SK-N-SH (cell line): ENCODE measurements around the gene NPIPA7.
"Not testable (repeated sequence)": the region's sequence is repeated elsewhere in the genome, so short reads cannot be mapped to it uniquely, and the experiment has no call there.

Source experiments
- CTCF ChIP-seq: fragments of 200-600 bp; sonication (generic); IDR thresholded peaks from 2 replicates; pipeline ENCODE4 v1.6.1; 2017; ENCODE audit warnings: antibody characterized with exemption, mild to moderate bottlenecking, moderate library complexity
- EP300 ChIP-seq, 2 experiments: IDR thresholded peaks; 2 replicates each; pipeline versions ENCODE4 v1.4.0 to v1.6.1; 2012; ENCODE audit warnings: borderline replicate concordance in 1 of 2, low read depth in 1 of 2, low read length in 1 of 2
- JUND ChIP-seq: IDR thresholded peaks from 2 replicates; pipeline ENCODE4 v1.4.0; 2012
- NRF1 ChIP-seq: IDR thresholded peaks from 2 replicates; pipeline ENCODE4 v1.6.1; 2012; ENCODE audit warnings: low read depth, mild to moderate bottlenecking, low read length
- REST ChIP-seq: IDR thresholded peaks from 2 replicates; pipeline ENCODE4 v1.6.1; 2012; ENCODE audit warnings: mild to moderate bottlenecking, low read depth, low read length, moderate library complexity
- TEAD4 ChIP-seq: IDR thresholded peaks from 2 replicates; pipeline ENCODE4 v1.4.0; 2012; ENCODE audit warnings: mild to moderate bottlenecking, borderline replicate concordance; ENCODE audit not compliant: insufficient read depth
- ZBTB33 ChIP-seq: IDR thresholded peaks from 2 replicates; pipeline ENCODE4 v1.4.0; 2012; ENCODE audit warnings: low read depth, borderline replicate concordance

GRCh38 chr16:16365319-16365718 lies 13.6 kb upstream of the NPIPA7 start:
- not testable (repeated sequence) for TF ChIP-seq NRF1; EP300 (IDR thresholded peaks at IDR 0.05; ENCODE audit: borderline replicate concordance in 1 of 2, low read depth in 1 of 2, low read length in 1 of 2); CTCF; JUND; ZBTB33; REST; TEAD4
